Measurements from ENCODE around the gene CYSRT1.

- TF ChIP-seq MAX (IDR thresholded peaks at IDR 0.05) = peak; percentile 83
- TF ChIP-seq EGR1 (IDR thresholded peaks at IDR 0.05) = no peak
- no peak; the same call in 1 of the 2 replicates for TF ChIP-seq EP300 (IDR thresholded peaks at IDR 0.05; ENCODE audit: borderline replicate concordance)
- TF ChIP-seq TAF1 (IDR thresholded peaks at IDR 0.05; ENCODE audit: low read depth) = peak; percentile 90
- no peak for TF ChIP-seq CEBPB (IDR thresholded peaks at IDR 0.05)
- no peak for TF ChIP-seq TEAD4 (IDR thresholded peaks at IDR 0.05)
- TF ChIP-seq, protein P1, sequence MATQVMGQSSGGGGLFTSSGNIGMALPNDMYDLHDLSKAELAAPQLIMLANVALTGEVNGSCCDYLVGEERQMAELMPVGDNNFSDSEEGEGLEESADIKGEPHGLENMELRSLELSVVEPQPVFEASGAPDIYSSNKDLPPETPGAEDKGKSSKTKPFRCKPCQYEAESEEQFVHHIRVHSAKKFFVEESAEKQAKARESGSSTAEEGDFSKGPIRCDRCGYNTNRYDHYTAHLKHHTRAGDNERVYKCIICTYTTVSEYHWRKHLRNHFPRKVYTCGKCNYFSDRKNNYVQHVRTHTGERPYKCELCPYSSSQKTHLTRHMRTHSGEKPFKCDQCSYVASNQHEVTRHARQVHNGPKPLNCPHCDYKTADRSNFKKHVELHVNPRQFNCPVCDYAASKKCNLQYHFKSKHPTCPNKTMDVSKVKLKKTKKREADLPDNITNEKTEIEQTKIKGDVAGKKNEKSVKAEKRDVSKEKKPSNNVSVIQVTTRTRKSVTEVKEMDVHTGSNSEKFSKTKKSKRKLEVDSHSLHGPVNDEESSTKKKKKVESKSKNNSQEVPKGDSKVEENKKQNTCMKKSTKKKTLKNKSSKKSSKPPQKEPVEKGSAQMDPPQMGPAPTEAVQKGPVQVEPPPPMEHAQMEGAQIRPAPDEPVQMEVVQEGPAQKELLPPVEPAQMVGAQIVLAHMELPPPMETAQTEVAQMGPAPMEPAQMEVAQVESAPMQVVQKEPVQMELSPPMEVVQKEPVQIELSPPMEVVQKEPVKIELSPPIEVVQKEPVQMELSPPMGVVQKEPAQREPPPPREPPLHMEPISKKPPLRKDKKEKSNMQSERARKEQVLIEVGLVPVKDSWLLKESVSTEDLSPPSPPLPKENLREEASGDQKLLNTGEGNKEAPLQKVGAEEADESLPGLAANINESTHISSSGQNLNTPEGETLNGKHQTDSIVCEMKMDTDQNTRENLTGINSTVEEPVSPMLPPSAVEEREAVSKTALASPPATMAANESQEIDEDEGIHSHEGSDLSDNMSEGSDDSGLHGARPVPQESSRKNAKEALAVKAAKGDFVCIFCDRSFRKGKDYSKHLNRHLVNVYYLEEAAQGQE (IDR thresholded peaks at IDR 0.05; ENCODE audit: low read depth) = no peak
Observed at GRCh38 chr9:137205126-137206069, 19.6 kb upstream of the CYSRT1 start, which contains the start of the genes NDOR1 and TMEM203.
